IPS DF 6.9 (cell line): ENCODE data around the gene BMP10.

Experiments
- DNase-seq: peaks from one replicate; pipeline ENCODE4 v3.0.0-alpha.2; 2013; ENCODE audit warnings: low read depth, low spot score
- H3K27ac ChIP-seq: one replicate; pipeline ENCODE4 v1.5.1; 2013; ENCODE audit warnings: low read length, control low read depth
- H3K27me3 ChIP-seq: 2 replicates; pipeline ENCODE4 v1.6.1; 2013; ENCODE audit warnings: mild to moderate bottlenecking, low read length; ENCODE audit not compliant: control insufficient read depth, insufficient read depth
- H3K36me3 ChIP-seq: 2 replicates; pipeline ENCODE4 v1.6.1; 2013; ENCODE audit warnings: low read length; ENCODE audit not compliant: control insufficient read depth, insufficient read depth
- H3K4me1 ChIP-seq: 2 replicates; pipeline ENCODE4 v1.6.1; 2013; ENCODE audit warnings: low read length; ENCODE audit not compliant: control insufficient read depth, insufficient read depth
- H3K4me3 ChIP-seq: 2 replicates; pipeline ENCODE4 v1.5.1; 2013; ENCODE audit warnings: mild to moderate bottlenecking, low read length
- H3K9me3 ChIP-seq: 2 replicates; pipeline ENCODE4 v1.6.1; 2013; ENCODE audit warnings: low read length, inconsistent platforms; ENCODE audit not compliant: control insufficient read depth, insufficient read depth
- WGBS: extraction: QIAGEN DNeasy Blood & Tissue Kit; methylation state at CpG from one replicate; pipeline ENCODE4 v1.1.7; 2013; ENCODE audit warnings: mixed read lengths, missing lambda C conversion rate; ENCODE audit not compliant: insufficient read length, insufficient coverage; 5-methylcytosine and 5-hydroxymethylcytosine counted together

Gene BMP10

GRCh38 chr2:68871159-68871764 lies at the start of gene BMP10:
Gene BMP10, minus strand, starts transcription at chr2:68871397. Its CDS starts 39 bp downstream, at chr2:68871358.
- no peak for DNase-seq
- no CpG with 5 or more reads among the region's 6 CpGs for WGBS

GRCh38 chr2:68920481-68921170 lies 49.4 kb upstream of the BMP10 start:
- Histone ChIP-seq H3K36me3 (no peaks in the 10 kb centered on the region), H3K4me1 (no peaks in the 10 kb centered on the region), H3K27ac (no peak overlapping the region), H3K4me3 (no peak overlapping the region), H3K9me3 (no peaks in the 10 kb centered on the region), H3K27me3 (no peaks in the 10 kb centered on the region)
- no peak for DNase-seq
- WGBS: no CpG with 5 or more reads among the region's 6 CpGs

More at GRCh38 chr2:68871159-68871764, at the start of gene BMP10:
- H3K4me3 ChIP-seq: no peak within 1 kb of the TSS
- no peaks in the 10 kb centered on the region for H3K4me1 ChIP-seq
- no peaks in the 10 kb centered on the region for H3K27me3 ChIP-seq
- no peaks in the 10 kb centered on the region for H3K36me3 ChIP-seq
- no peak within 1 kb of the TSS for H3K27ac ChIP-seq
- H3K9me3 ChIP-seq: no peaks in the 10 kb centered on the region

- H3K4me3 ChIP-seq: no peak overlapping the region
- no CpG with 5 or more reads among the region's 7 CpGs for WGBS
- no peaks in the 10 kb centered on the region for H3K36me3 ChIP-seq
- no peak for DNase-seq
- H3K27ac ChIP-seq: no peak overlapping the region
- no peaks in the 10 kb centered on the region for H3K4me1 ChIP-seq
- no peaks in the 10 kb centered on the region for H3K9me3 ChIP-seq
- no peaks in the 10 kb centered on the region for H3K27me3 ChIP-seq
Observed at GRCh38 chr2:68918497-68918896, 47.3 kb upstream of the BMP10 start.

- no peaks in the 10 kb centered on the region for H3K27me3 ChIP-seq
- WGBS: no CpG with 5 or more reads among the region's 3 CpGs
- no peaks in the 10 kb centered on the region for H3K36me3 ChIP-seq
- no peaks in the 10 kb centered on the region for H3K4me1 ChIP-seq
- H3K27ac ChIP-seq: no peak overlapping the region
- H3K4me3 ChIP-seq: no peak overlapping the region
- no peaks in the 10 kb centered on the region for H3K9me3 ChIP-seq
- no peak for DNase-seq
Observed at GRCh38 chr2:68917034-68917718, 46.0 kb upstream of the BMP10 start.

GRCh38 chr2:68916226-68916625 lies 45.0 kb upstream of the BMP10 start:
- H3K4me1 ChIP-seq: 0 out of 2 replicates have a peak, but pooled peaks cover 2% of the 10 kb centered on the region
- H3K9me3 ChIP-seq: no peaks in the 10 kb centered on the region
- no peaks in the 10 kb centered on the region for H3K27me3 ChIP-seq
- H3K4me3 ChIP-seq: no peak overlapping the region
- no peak overlapping the region for H3K27ac ChIP-seq
- H3K36me3 ChIP-seq: no peaks in the 10 kb centered on the region
- no peak for DNase-seq
- no CpG with 5 or more reads among the region's 1 CpG for WGBS

GRCh38 chr2:68915393-68915792 lies 44.2 kb upstream of the BMP10 start:
- no CpG with 5 or more reads among the region's 4 CpGs for WGBS
- H3K4me3 ChIP-seq: no peak overlapping the region

GRCh38 chr2:68913359-68913758 lies 42.2 kb upstream of the BMP10 start:
- no peaks in the 10 kb centered on the region for H3K9me3 ChIP-seq
- H3K27me3 ChIP-seq: no peaks in the 10 kb centered on the region
- H3K27ac ChIP-seq: no peak overlapping the region
- WGBS: no CpG with 5 or more reads among the region's 3 CpGs
- no peak for DNase-seq
- no peak overlapping the region for H3K4me3 ChIP-seq
- no peaks in the 10 kb centered on the region for H3K36me3 ChIP-seq
- H3K4me1 ChIP-seq: peaks cover 6% of the 10 kb centered on the region

More at GRCh38 chr2:68915393-68915792, 44.2 kb upstream of the BMP10 start:
- Histone ChIP-seq H3K27ac (no peak overlapping the region), H3K36me3 (no peaks in the 10 kb centered on the region), H3K27me3 (no peaks in the 10 kb centered on the region), H3K4me1 (0 out of 2 replicates have a peak, but pooled peaks cover 2% of the 10 kb centered on the region), H3K9me3 (no peaks in the 10 kb centered on the region)
- DNase-seq: no peak

GRCh38 chr2:68912732-68913131 lies 41.5 kb upstream of the BMP10 start:
- no peaks in the 10 kb centered on the region for H3K9me3 ChIP-seq
- H3K27me3 ChIP-seq: no peaks in the 10 kb centered on the region
- no peak for DNase-seq
- H3K4me1 ChIP-seq: peaks cover 7% of the 10 kb centered on the region
- WGBS: no CpG with 5 or more reads among the region's 2 CpGs
- H3K27ac ChIP-seq: no peak overlapping the region
- H3K4me3 ChIP-seq: no peak overlapping the region
- H3K36me3 ChIP-seq: no peaks in the 10 kb centered on the region

- H3K27me3 ChIP-seq: no peaks in the 10 kb centered on the region
- H3K9me3 ChIP-seq: no peaks in the 10 kb centered on the region
- H3K36me3 ChIP-seq: no peaks in the 10 kb centered on the region
- H3K27ac ChIP-seq: no peak overlapping the region
- WGBS: no CpG with 5 or more reads among the region's 3 CpGs
- H3K4me3 ChIP-seq: no peak overlapping the region
- no peak for DNase-seq
- peaks cover 7% of the 10 kb centered on the region for H3K4me1 ChIP-seq
Observed at GRCh38 chr2:68912111-68912510, 40.9 kb upstream of the BMP10 start.

- H3K4me3 ChIP-seq: no peak overlapping the region
- no peaks in the 10 kb centered on the region for H3K9me3 ChIP-seq
- WGBS: no CpG with 5 or more reads among the region's 1 CpG
- H3K4me1 ChIP-seq: peaks cover 7% of the 10 kb centered on the region
- no peak overlapping the region for H3K27ac ChIP-seq
- no peak for DNase-seq
- H3K36me3 ChIP-seq: no peaks in the 10 kb centered on the region
- H3K27me3 ChIP-seq: no peaks in the 10 kb centered on the region
Observed at GRCh38 chr2:68911709-68912108, 40.5 kb upstream of the BMP10 start.
